ENCODE measurements around the gene NTSR1. TPM values are rescaled to one million over a fixed set of nuclear protein-coding genes. Genes with fewer than 3 reads are reported as not detected.

The NTSR1 gene
- total and polyA plus RNA-seq, 2 of the 8 experiments (the other 6 are each of a cell fraction or from before 2014, with no cell fraction given): 0.53 to 0.89 TPM

GRCh38 chr20:62679978-62680589, 28.6 kb upstream of the NTSR1 start:
- Histone ChIP-seq H2BK5ac (ENCODE audit: low read depth, low read length) (no peak overlapping the region), H4K20me1 (replicated peaks in 1 of 2; ENCODE audit: control insufficient read depth in 1 of 2, insufficient read depth in 2 of 2, low read length in 2 of 2) (peaks cover 0 to 1% of the 10 kb centered on the region in 2 experiments), H2AFZ (ENCODE audit: low read length) (no peak overlapping the region), H3K4me1 (replicated peaks in 1 of 4; ENCODE audit: control insufficient read depth in 3 of 4, insufficient read depth in 4 of 4, low read length in 3 of 4) (no peaks in the 10 kb centered on the region), H4K5ac (ENCODE audit: insufficient read length, low read depth, low read length) (no peak overlapping the region), H2BK15ac (ENCODE audit: low read length) (no peak overlapping the region), H3K18ac (ENCODE audit: extremely low read depth, low read length) (no peak overlapping the region), H3K56ac (replicated peaks; ENCODE audit: insufficient read length, low read depth, low read length) (no peak overlapping the region), H3K23me2 (ENCODE audit: low read depth, low read length) (no peaks in the 10 kb centered on the region), H3K23ac (ENCODE audit: insufficient read length) (no peak overlapping the region), H2BK12ac (ENCODE audit: low read depth, low read length) (no peak overlapping the region), H3K4ac (replicated peaks; ENCODE audit: insufficient read length, low read depth, low read length) (no peak overlapping the region), H3K27ac (ENCODE audit: low read depth, low read length) (no peak overlapping the region), H3K79me1 (ENCODE audit: low read depth, low read length) (no peaks in the 10 kb centered on the region), H4K91ac (replicated peaks; ENCODE audit: insufficient read length, low read length) (no peak overlapping the region), H3K9me3 (ENCODE audit: insufficient read depth in 2 of 2, low read depth in 1 of 2, low read length in 1 of 2) (peaks cover 1 to 3% of the 10 kb centered on the region in 2 experiments; a peak in 2 of 4 replicates), H3K36me3 (ENCODE audit: control insufficient read depth in 2 of 4, insufficient read depth in 4 of 4, low read length in 3 of 4) (no peaks in the 10 kb centered on the region), H3K4me3 (ENCODE audit: extremely low read depth in 1 of 4, insufficient read depth in 2 of 4, low read depth in 3 of 4, low read length in 4 of 4) (no peak overlapping the region), H3K79me2 (ENCODE audit: control insufficient read depth in 1 of 2, insufficient read depth in 2 of 2, low read length in 2 of 2) (no peaks in the 10 kb centered on the region), H4K8ac (ENCODE audit: extremely low read depth, insufficient read depth, low read length) (no peak overlapping the region), H2BK120ac (replicated peaks; ENCODE audit: low read depth, low read length) (no peak overlapping the region), H3K27me3 (replicated peaks in 1 of 4; ENCODE audit: control insufficient read depth in 3 of 4, extremely low read depth in 1 of 4, insufficient read depth in 3 of 4, low read length in 3 of 4) (no peaks in the 10 kb centered on the region; a peak in 1 of 7 replicates), H3K14ac (ENCODE audit: insufficient read length) (no peak overlapping the region), H3K4me2 (ENCODE audit: insufficient read depth in 1 of 2, low read depth in 2 of 2, low read length in 2 of 2) (no peak overlapping the region), H3K9ac (replicated peaks in 1 of 4; ENCODE audit: extremely low read depth in 1 of 4, low read depth in 3 of 4, low read length in 3 of 4) (no peak overlapping the region), H2BK20ac (ENCODE audit: low read length) (no peak overlapping the region), H2AK5ac (ENCODE audit: low read depth, low read length) (no peak overlapping the region)
- WGBS, 2 experiments (ENCODE audit: extremely low coverage in 1 of 2, insufficient coverage in 1 of 2, insufficient read length in 1 of 2, insufficient replicate concordance in 2 of 2, low coverage in 1 of 2, low lambda C conversion rate in 2 of 2, missing lambda C conversion rate in 1 of 2): 91% methylated on average over 11 of the region's 11 CpGs; no CpG with 5 or more reads in 1 of the 2 experiments
- FAIRE-seq (no peak), DNase-seq (ENCODE audit: low read depth in 1 of 2, low spot score in 2 of 2) (no peak)
- ChIA-PET CTCF (ENCODE audit: partially characterized antibody) (interaction anchor here (0.6 to 5.8 kb wide), 9 partner anchors 8 to 410 kb away, joined by 3 to 47 read pairs (median 4); partner anchors contain the start of gene NTSR1), POLR2A (ENCODE audit: partially characterized antibody) (interaction anchor here (0.6 kb wide), 1 partner anchor 233 kb away, joined by 3 read pairs; no protein-coding TSS in a partner anchor)
- TF ChIP-seq CHD2 (IDR thresholded peaks at IDR 0.05; ENCODE audit: low read length) (no peak), EP300 (IDR thresholded peaks at IDR 0.05; ENCODE audit: borderline replicate concordance in 1 of 2, low read depth in 2 of 2, low read length in 2 of 2) (no peak), BCL11A (IDR thresholded peaks at IDR 0.05; ENCODE audit: low read depth in 2 of 2, low read length in 2 of 2) (no peak), ATF3 (IDR thresholded peaks at IDR 0.05; ENCODE audit: insufficient read depth, low read depth, low read length) (no peak), CTBP2 (IDR thresholded peaks at IDR 0.05; ENCODE audit: borderline replicate concordance, insufficient read depth, insufficient read length, low read length) (no peak), E2F6 (IDR thresholded peaks at IDR 0.05) (no peak), USF2 (IDR thresholded peaks at IDR 0.05; ENCODE audit: low read length) (no peak), SIN3A (conservative IDR thresholded peaks at IDR 0.05 in 1 of 2, IDR thresholded peaks at IDR 0.05 in 1 of 2; ENCODE audit: low read depth in 1 of 2, low read length in 2 of 2) (no peak), BRCA1 (IDR thresholded peaks at IDR 0.05; ENCODE audit: low read depth, low read length) (no peak)
